Bronchial epithelial cell (primary cell): Measurements from ENCODE around the gene POMGNT2. TPM values are rescaled to one million over a fixed set of nuclear protein-coding genes. Genes with fewer than 3 reads are reported as not detected.

Source experiments
- DNase-seq: peaks from one replicate; pipeline ENCODE4 v3.0.0-alpha.2; 2010; ENCODE audit warnings: low read depth
- FAIRE-seq: peaks from 2 replicates; lab custom pipeline; 2011; peaks lifted over from hg19 to GRCh38; lab: Jason Lieb, UNC
- H3K27me3 ChIP-seq: 2 replicates; pipeline ENCODE4 v1.5.1; 2011; ENCODE audit warnings: low read length; ENCODE audit not compliant: control insufficient read depth, insufficient read depth
- H3K36me3 ChIP-seq: 2 replicates; pipeline ENCODE4 v1.5.1; 2011; ENCODE audit warnings: low read length; ENCODE audit not compliant: control insufficient read depth, insufficient read depth
- H3K4me3 ChIP-seq: 2 replicates; pipeline ENCODE4 v1.5.1; 2011; ENCODE audit warnings: mild to moderate bottlenecking, low read depth, low read length, control low read depth
- CTCF ChIP-seq: IDR thresholded peaks from 2 replicates; pipeline ENCODE4 v1.5.1; 2011; ENCODE audit warnings: mild to moderate bottlenecking, moderate library complexity, low read length, control low read depth, inconsistent platforms; ENCODE audit not compliant: insufficient read depth, severe bottlenecking
- total RNA-seq: library from RNA; depleted of rRNA; stranded (reverse); fragments of >200 nt; gene quantifications from 2 replicates; pipeline ENCODE4 v1.2.1, GENCODE V29; 2014

POMGNT2 gene
- total RNA-seq, 1 donor from 2014 or later, result 8.2 TPM

GRCh38 chr3:43077707-43078106, 28.2 kb downstream of the POMGNT2 start:
- FAIRE-seq, result no peak
- H3K4me3 ChIP-seq, result no peak overlapping the region
- TF ChIP-seq CTCF, result no peak

GRCh38 chr3:43077261-43077660, 28.6 kb downstream of the POMGNT2 start:
- no peak for DNase-seq
- no peak for FAIRE-seq
- Histone ChIP-seq H3K27me3 (no peaks in the 10 kb centered on the region), H3K4me3 (no peak overlapping the region), H3K36me3 (no peaks in the 10 kb centered on the region)
- TF ChIP-seq CTCF, result no peak

More at GRCh38 chr3:43077707-43078106, 28.2 kb downstream of the POMGNT2 start:
- Histone ChIP-seq H3K27me3 (no peaks in the 10 kb centered on the region), H3K36me3 (no peaks in the 10 kb centered on the region)
- DNase-seq, result no peak

- Histone ChIP-seq H3K27me3 (no peaks in the 10 kb centered on the region), H3K4me3 (no peak overlapping the region), H3K36me3 (no peaks in the 10 kb centered on the region)
- no peak for TF ChIP-seq CTCF
- FAIRE-seq (no peak), DNase-seq (no peak)
These were observed 29.0 kb downstream of the POMGNT2 start for GRCh38 chr3:43076857-43077256.

GRCh38 chr3:43075904-43076661, 29.8 kb downstream of the POMGNT2 start:
- no peak for FAIRE-seq
- DNase-seq, result no peak
- Histone ChIP-seq H3K4me3 (no peak overlapping the region), H3K27me3 (no peaks in the 10 kb centered on the region), H3K36me3 (no peaks in the 10 kb centered on the region)
- no peak for TF ChIP-seq CTCF

- no peak for TF ChIP-seq CTCF
- Histone ChIP-seq H3K4me3 (no peak overlapping the region), H3K27me3 (no peaks in the 10 kb centered on the region), H3K36me3 (no peaks in the 10 kb centered on the region)
- DNase-seq, result no peak
- FAIRE-seq, result no peak
These were observed 30.8 kb downstream of the POMGNT2 start for GRCh38 chr3:43074901-43075689.
